Hepatocyte (in vitro differentiated cells): Measurements from ENCODE around the gene TANGO2. TPM values are rescaled to one million over a fixed set of nuclear protein-coding genes. Genes with fewer than 3 reads are reported as not detected.

Experiments
- DNase-seq: peaks from one replicate; pipeline ENCODE4 v3.0.0-alpha.2; 2016; ENCODE audit warnings: low spot score
- H2AFZ ChIP-seq: fragments of 200-600 bp; sonication (generic); 2 replicates; pipeline ENCODE4 v1.6.0; 2016; ENCODE audit warnings: antibody characterized with exemption, mild to moderate bottlenecking
- H3K27ac ChIP-seq: fragments of 200-600 bp; sonication (generic); 2 replicates; pipeline ENCODE4 v1.5.1; 2016; ENCODE audit warnings: mild to moderate bottlenecking
- H3K27me3 ChIP-seq: fragments of 200-600 bp; sonication (generic); 2 replicates; pipeline ENCODE4 v1.6.1; 2016
- H3K36me3 ChIP-seq: fragments of 200-600 bp; sonication (generic); replicated peaks from 2 replicates; pipeline ENCODE4 v1.5.1; 2016; ENCODE audit warnings: low read depth; ENCODE audit not compliant: insufficient read depth
- H3K4me1 ChIP-seq: fragments of 200-600 bp; sonication (generic); 2 replicates; pipeline ENCODE4 v1.5.1; 2016; ENCODE audit warnings: mild to moderate bottlenecking, moderate library complexity; ENCODE audit not compliant: insufficient read depth
- H3K4me2 ChIP-seq: fragments of 200-600 bp; sonication (generic); 2 replicates; pipeline ENCODE4 v1.6.0; 2016
- H3K4me3 ChIP-seq: fragments of 200-600 bp; sonication (generic); 2 replicates; pipeline ENCODE4 v1.5.1; 2016; ENCODE audit warnings: mild to moderate bottlenecking
- H3K79me2 ChIP-seq: fragments of 200-600 bp; sonication (generic); 2 replicates; pipeline ENCODE4 v1.6.0; 2017; ENCODE audit warnings: mild to moderate bottlenecking
- H3K9me2 ChIP-seq: fragments of 200-600 bp; sonication (generic); replicated peaks from 2 replicates; pipeline ENCODE4 v1.6.0; 2017; ENCODE audit warnings: mild to moderate bottlenecking; ENCODE audit not compliant: insufficient read depth
- H3K9me3 ChIP-seq: fragments of 200-600 bp; sonication (generic); 2 replicates; pipeline ENCODE4 v1.5.1; 2016; ENCODE audit warnings: low read depth, mild to moderate bottlenecking
- H4K20me1 ChIP-seq: fragments of 200-600 bp; sonication (generic); 2 replicates; pipeline ENCODE4 v1.6.0; 2016; ENCODE audit warnings: mild to moderate bottlenecking; ENCODE audit not compliant: insufficient read depth, poor library complexity, severe bottlenecking
- EZH2 ChIP-seq: fragments of 200-600 bp; sonication (generic); IDR thresholded peaks from 2 replicates; pipeline ENCODE4 v1.6.1; 2016; ENCODE audit warnings: antibody characterized with exemption, mild to moderate bottlenecking, borderline replicate concordance
- EZH2phosphoT487 ChIP-seq: fragments of 200-600 bp; sonication (generic); IDR thresholded peaks from one replicate; pipeline ENCODE4 v1.6.1; 2018; ENCODE audit warnings: antibody characterized with exemption, mild to moderate bottlenecking, low read depth, moderate library complexity; ENCODE audit not compliant: unreplicated experiment, severe bottlenecking
- WGBS: methylation state at CpG from one replicate; pipeline ENCODE4 v1.1.6; 2016; ENCODE audit warnings: low lambda C conversion rate; ENCODE audit errors: missing lambda C conversion rate; 5-methylcytosine and 5-hydroxymethylcytosine counted together
- polyA plus RNA-seq: library from polyadenylated mRNA; unstranded; fragments of >200 nt; fragmentation: Nextera tagmentation; extraction: Ambion mirVana; gene quantifications from 2 replicates; pipeline ENCODE4 v1.2.1, GENCODE V29; 2016
- total RNA-seq: library from RNA; depleted of rRNA; stranded (reverse); fragments of >200 nt; gene quantifications from 2 replicates; pipeline ENCODE4 v1.2.3, GENCODE V29; 2014
- TF ChIP-seq, protein P1 (sequence below): fragments of 200-600 bp; sonication (generic); IDR thresholded peaks from 2 replicates; pipeline ENCODE4 v1.5.1; 2016; ENCODE audit warnings: antibody characterized with exemption, mild to moderate bottlenecking; ENCODE audit not compliant: poor library complexity

TANGO2 gene
- total and polyA plus RNA-seq, 2 experiments from 2014 or later = 20.8 to 21.4 TPM

DNA sequence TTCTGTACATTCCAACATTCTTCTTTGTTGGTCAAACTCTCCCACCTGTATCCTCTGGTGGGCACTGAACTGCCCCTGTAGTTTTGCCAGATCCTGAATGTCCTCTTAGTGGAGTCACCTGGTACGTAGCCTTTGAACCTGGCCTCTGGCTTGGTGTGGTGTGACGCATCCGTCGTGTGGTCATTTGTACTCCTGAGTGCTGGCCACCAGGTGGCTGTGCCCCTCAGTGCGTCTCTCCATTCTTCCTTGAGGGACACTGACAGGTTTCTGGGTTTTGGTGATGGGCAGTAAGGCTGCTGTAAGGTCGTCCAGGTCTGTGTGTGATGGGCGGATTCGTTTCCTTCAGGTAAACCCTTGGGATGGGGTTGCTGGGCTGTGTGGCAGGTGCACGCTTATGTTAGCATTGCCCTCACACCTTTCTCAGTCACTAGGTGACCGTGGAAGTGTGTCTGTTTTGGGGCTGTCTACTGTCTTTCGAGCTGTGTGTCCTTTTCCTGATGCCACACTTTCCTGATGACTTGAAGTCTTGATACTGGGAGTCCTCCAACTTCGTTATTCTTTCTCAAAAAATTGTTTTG lies 81.4 kb downstream of the TANGO2 start:
- no peaks in the 10 kb centered on the region for H3K27me3 ChIP-seq
- no peaks in the 10 kb centered on the region for H3K9me3 ChIP-seq
- no peaks in the 10 kb centered on the region for H3K4me1 ChIP-seq
- no peaks in the 10 kb centered on the region for H4K20me1 ChIP-seq
- WGBS = 92% methylated on average over 12 of the region's 12 CpGs
- H3K36me3 ChIP-seq = no peaks in the 10 kb centered on the region
- no peak overlapping the region for H3K4me3 ChIP-seq
- H3K9me2 ChIP-seq = no peaks in the 10 kb centered on the region
- DNase-seq = no peak
- H3K27ac ChIP-seq = no peak overlapping the region
- TF ChIP-seq EZH2phosphoT487 (no peak), EZH2 (no peak)
- TF ChIP-seq, protein P1, sequence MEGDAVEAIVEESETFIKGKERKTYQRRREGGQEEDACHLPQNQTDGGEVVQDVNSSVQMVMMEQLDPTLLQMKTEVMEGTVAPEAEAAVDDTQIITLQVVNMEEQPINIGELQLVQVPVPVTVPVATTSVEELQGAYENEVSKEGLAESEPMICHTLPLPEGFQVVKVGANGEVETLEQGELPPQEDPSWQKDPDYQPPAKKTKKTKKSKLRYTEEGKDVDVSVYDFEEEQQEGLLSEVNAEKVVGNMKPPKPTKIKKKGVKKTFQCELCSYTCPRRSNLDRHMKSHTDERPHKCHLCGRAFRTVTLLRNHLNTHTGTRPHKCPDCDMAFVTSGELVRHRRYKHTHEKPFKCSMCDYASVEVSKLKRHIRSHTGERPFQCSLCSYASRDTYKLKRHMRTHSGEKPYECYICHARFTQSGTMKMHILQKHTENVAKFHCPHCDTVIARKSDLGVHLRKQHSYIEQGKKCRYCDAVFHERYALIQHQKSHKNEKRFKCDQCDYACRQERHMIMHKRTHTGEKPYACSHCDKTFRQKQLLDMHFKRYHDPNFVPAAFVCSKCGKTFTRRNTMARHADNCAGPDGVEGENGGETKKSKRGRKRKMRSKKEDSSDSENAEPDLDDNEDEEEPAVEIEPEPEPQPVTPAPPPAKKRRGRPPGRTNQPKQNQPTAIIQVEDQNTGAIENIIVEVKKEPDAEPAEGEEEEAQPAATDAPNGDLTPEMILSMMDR = no peak
- no peak overlapping the region for H3K4me2 ChIP-seq
- peaks cover 20% of the 10 kb centered on the region for H3K79me2 ChIP-seq
- H2AFZ ChIP-seq = no peak overlapping the region

GRCh38 chr22:20105456-20106204 lies 84.7 kb downstream of the TANGO2 start:
- 100% methylated on average over 7 of the region's 7 CpGs for WGBS
- H4K20me1 ChIP-seq = no peaks in the 10 kb centered on the region
- H3K9me3 ChIP-seq = no peaks in the 10 kb centered on the region

GRCh38 chr22:20106205-20106848 lies 85.4 kb downstream of the TANGO2 start:
- TF ChIP-seq EZH2phosphoT487 = no peak
- TF ChIP-seq EZH2 = no peak
- TF ChIP-seq, protein P1 = no peak
- Histone ChIP-seq H3K79me2 (peaks cover 10% of the 10 kb centered on the region), H3K9me2 (no peaks in the 10 kb centered on the region), H3K9me3 (no peaks in the 10 kb centered on the region), H3K27ac (no peak overlapping the region), H3K4me2 (no peak overlapping the region), H3K27me3 (no peaks in the 10 kb centered on the region), H3K36me3 (no peaks in the 10 kb centered on the region), H2AFZ (no peak overlapping the region), H4K20me1 (no peaks in the 10 kb centered on the region), H3K4me1 (no peaks in the 10 kb centered on the region), H3K4me3 (no peak overlapping the region)
- 96% methylated on average over 20 of the region's 20 CpGs for WGBS
- DNase-seq = no peak

More at GRCh38 chr22:20105456-20106204, 84.7 kb downstream of the TANGO2 start:
- Histone ChIP-seq H3K4me3 (no peak overlapping the region), H3K4me1 (no peaks in the 10 kb centered on the region), H3K9me2 (no peaks in the 10 kb centered on the region), H3K27me3 (no peaks in the 10 kb centered on the region), H2AFZ (no peak overlapping the region), H3K36me3 (no peaks in the 10 kb centered on the region), H3K27ac (no peak overlapping the region), H3K79me2 (peaks cover 10% of the 10 kb centered on the region), H3K4me2 (no peak overlapping the region)
- TF ChIP-seq, protein P1 = no peak
- TF ChIP-seq EZH2phosphoT487 (no peak), EZH2 (no peak)
- no peak for DNase-seq
